ENCODE results near the gene LSR. TPM values are rescaled to one million over a fixed set of nuclear protein-coding genes. Genes with fewer than 3 reads are reported as not detected.

Gene LSR
- total and polyA plus RNA-seq, 2 donors (not counting 1 experiment from before 2014, with no cell fraction given): 37.2 to 45.3 TPM

DNA sequence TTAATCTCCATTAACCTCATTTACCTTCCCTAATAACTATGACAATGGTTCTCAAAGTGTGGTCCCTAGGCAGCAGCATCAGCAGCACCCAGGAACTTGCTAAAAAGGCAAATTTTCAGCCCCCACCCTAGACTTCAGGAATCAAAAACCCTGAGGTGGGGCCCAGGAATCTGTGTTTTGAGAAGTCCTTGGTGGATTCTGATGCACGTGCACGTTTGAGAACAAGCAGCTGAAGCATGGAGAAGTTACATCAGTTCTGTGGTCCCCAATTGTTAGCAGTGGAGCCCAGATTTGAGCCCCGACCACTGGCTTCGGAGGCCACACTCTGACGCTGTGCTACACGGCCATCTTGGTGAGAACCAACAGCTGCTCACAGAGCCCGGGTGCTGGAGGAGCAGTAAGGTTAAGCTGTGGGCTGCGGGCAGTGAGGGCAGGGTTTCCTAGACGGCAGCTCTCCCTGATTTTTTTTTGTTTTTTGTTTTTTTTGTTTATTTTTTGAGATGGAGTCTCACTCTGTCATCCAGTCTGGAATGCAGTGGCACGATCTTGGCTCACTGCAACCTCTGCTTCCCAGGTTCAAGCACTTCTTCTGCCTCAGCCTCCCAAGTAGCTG lies 66.2 kb downstream of the LSR start:
- H3K4me2 ChIP-seq (replicated peaks; ENCODE audit: low read depth, low read length, poor library complexity, severe bottlenecking): no peak overlapping the region
- peaks cover 60 to 86% of the 10 kb centered on the region in 2 donors for H3K4me1 ChIP-seq (ENCODE audit: control insufficient read depth in 2 of 2, insufficient read depth in 2 of 2, low read length in 2 of 2)
- Mint-ChIP-seq H3K27ac (peak overlapping the region; percentile 20), H3K27me3 (no peaks in the 10 kb centered on the region), H3K4me1 (peaks cover 62% of the 10 kb centered on the region), H3K9me3 (ENCODE audit: insufficient read depth) (no peaks in the 10 kb centered on the region), H3K4me3 (no peak overlapping the region)
- H3K36me3 ChIP-seq (replicated peaks in 1 of 2; ENCODE audit: control extremely low read depth in 1 of 2, control insufficient read depth in 1 of 2, extremely low read depth in 1 of 2, insufficient read depth in 2 of 2, low read length in 1 of 2): no peaks in the 10 kb centered on the region
- H3K79me2 ChIP-seq (ENCODE audit: control insufficient read depth, insufficient read depth, low read length): peaks cover 57% of the 10 kb centered on the region
- H3K27ac ChIP-seq (ENCODE audit: low read length in 2 of 2): no peak overlapping the region
- ATAC-seq (ENCODE audit: low read depth) (no peak), DNase-seq (no peak)
- no peak overlapping the region for H2AFZ ChIP-seq (ENCODE audit: insufficient read depth, low read depth, low read length, poor library complexity, severe bottlenecking)
- H3K27me3 ChIP-seq (replicated peaks in 1 of 4; ENCODE audit: control extremely low read depth in 1 of 4, control insufficient read depth in 3 of 4, insufficient read depth in 4 of 4, low read length in 3 of 4): no peaks in the 10 kb centered on the region
- intact Hi-C loops (cut with micrococcal nuclease): no loop called here
- WGBS (ENCODE audit: insufficient coverage): 89% methylated on average over 10 of the region's 10 CpGs
- no peaks in the 10 kb centered on the region for H4K20me1 ChIP-seq (ENCODE audit: control insufficient read depth, insufficient read depth, low read length, poor library complexity, severe bottlenecking)
- POLR2A ChIA-PET: interaction anchor here (8.3 kb wide), 1 partner anchor 16 kb away, joined by 106 read pairs; the partner anchor contains the start of gene CD22
- H3K4me3 ChIP-seq (ENCODE audit: control extremely low read depth in 1 of 5, extremely low read depth in 1 of 5, insufficient read depth in 1 of 5, low read depth in 2 of 5, low read length in 4 of 5): no peak overlapping the region
- no peak overlapping the region for H3K9ac ChIP-seq (ENCODE audit: low read length)
- no peak for TF ChIP-seq EZH2 (IDR thresholded peaks at IDR 0.05; ENCODE audit: borderline replicate concordance, insufficient read depth, low read depth, low read length, poor library complexity, severe bottlenecking)
- TF ChIP-seq, protein P1, sequence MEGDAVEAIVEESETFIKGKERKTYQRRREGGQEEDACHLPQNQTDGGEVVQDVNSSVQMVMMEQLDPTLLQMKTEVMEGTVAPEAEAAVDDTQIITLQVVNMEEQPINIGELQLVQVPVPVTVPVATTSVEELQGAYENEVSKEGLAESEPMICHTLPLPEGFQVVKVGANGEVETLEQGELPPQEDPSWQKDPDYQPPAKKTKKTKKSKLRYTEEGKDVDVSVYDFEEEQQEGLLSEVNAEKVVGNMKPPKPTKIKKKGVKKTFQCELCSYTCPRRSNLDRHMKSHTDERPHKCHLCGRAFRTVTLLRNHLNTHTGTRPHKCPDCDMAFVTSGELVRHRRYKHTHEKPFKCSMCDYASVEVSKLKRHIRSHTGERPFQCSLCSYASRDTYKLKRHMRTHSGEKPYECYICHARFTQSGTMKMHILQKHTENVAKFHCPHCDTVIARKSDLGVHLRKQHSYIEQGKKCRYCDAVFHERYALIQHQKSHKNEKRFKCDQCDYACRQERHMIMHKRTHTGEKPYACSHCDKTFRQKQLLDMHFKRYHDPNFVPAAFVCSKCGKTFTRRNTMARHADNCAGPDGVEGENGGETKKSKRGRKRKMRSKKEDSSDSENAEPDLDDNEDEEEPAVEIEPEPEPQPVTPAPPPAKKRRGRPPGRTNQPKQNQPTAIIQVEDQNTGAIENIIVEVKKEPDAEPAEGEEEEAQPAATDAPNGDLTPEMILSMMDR (IDR thresholded peaks at IDR 0.05): no peak
- CTCF ChIA-PET: interaction anchor here (0.6 to 2.6 kb wide), 10 partner anchors 9 to 472 kb away, joined by 3 to 13 read pairs (median 8); no protein-coding TSS in a partner anchor
- H3K9me3 ChIP-seq (ENCODE audit: control extremely low read depth in 1 of 3, control insufficient read depth in 2 of 3, insufficient read depth in 1 of 3, low read length in 2 of 3): no peaks in the 10 kb centered on the region

DNA sequence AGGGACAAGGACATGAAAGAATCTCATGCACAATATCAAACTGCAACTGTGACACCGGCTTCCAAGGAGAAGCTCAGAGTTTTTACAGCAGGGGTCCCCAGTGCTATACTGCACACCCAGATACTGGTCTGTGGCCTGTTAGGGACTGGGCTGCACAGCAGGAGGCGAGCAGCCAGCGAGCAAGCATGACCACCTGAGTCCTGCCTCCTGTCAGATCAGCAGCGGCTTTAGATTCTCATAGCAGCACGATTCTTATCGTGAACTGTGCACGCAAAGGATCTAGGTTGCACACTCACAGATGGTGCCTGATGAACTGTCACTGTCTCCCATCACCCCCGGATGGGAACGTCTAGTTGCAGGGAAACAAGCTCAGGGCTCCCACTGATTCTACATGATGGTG lies 67.1 kb downstream of the LSR start:
- no peaks in the 10 kb centered on the region for H3K9me3 ChIP-seq (ENCODE audit: control extremely low read depth in 1 of 3, control insufficient read depth in 2 of 3, insufficient read depth in 1 of 3, low read length in 2 of 3)
- no peak overlapping the region for H3K9ac ChIP-seq (ENCODE audit: low read length)
- peak overlapping the region in 1 of 2 donors; percentile 81 for H3K27ac ChIP-seq (ENCODE audit: low read length in 2 of 2)
- H3K79me2 ChIP-seq (ENCODE audit: control insufficient read depth, insufficient read depth, low read length): peaks cover 51% of the 10 kb centered on the region
- ChIA-PET CTCF (interaction anchor here (0.7 to 2.5 kb wide), 11 partner anchors 9 to 182 kb away, joined by 3 to 13 read pairs (median 8); partner anchors contain the start of gene FFAR1), POLR2A (interaction anchor here (0.6 to 8.3 kb wide), 2 partner anchors 13 to 15 kb away, joined by 12 to 106 read pairs; partner anchors contain the start of gene CD22)
- Mint-ChIP-seq H3K9me3 (ENCODE audit: insufficient read depth) (no peaks in the 10 kb centered on the region), H3K4me1 (peaks cover 67% of the 10 kb centered on the region), H3K27ac (peak overlapping the region; percentile 71), H3K27me3 (no peaks in the 10 kb centered on the region), H3K4me3 (peak overlapping the region; percentile 16)
- H3K4me2 ChIP-seq (replicated peaks; ENCODE audit: low read depth, low read length, poor library complexity, severe bottlenecking): peak overlapping the region; percentile 8
- peaks cover 63 to 88% of the 10 kb centered on the region in 2 donors for H3K4me1 ChIP-seq (ENCODE audit: control insufficient read depth in 2 of 2, insufficient read depth in 2 of 2, low read length in 2 of 2)
- no peak overlapping the region for H2AFZ ChIP-seq (ENCODE audit: insufficient read depth, low read depth, low read length, poor library complexity, severe bottlenecking)
- no peak for DNase-seq
- no peak for ATAC-seq (ENCODE audit: low read depth)
- no peak for TF ChIP-seq EZH2 (IDR thresholded peaks at IDR 0.05; ENCODE audit: borderline replicate concordance, insufficient read depth, low read depth, low read length, poor library complexity, severe bottlenecking)
- TF ChIP-seq, protein P1 (IDR thresholded peaks at IDR 0.05): no peak
- H3K4me3 ChIP-seq (ENCODE audit: control extremely low read depth in 1 of 5, extremely low read depth in 1 of 5, insufficient read depth in 1 of 5, low read depth in 2 of 5, low read length in 4 of 5): no peak overlapping the region
- WGBS (ENCODE audit: insufficient coverage): 91% methylated on average over 5 of the region's 9 CpGs
- H3K27me3 ChIP-seq (replicated peaks in 1 of 4; ENCODE audit: control extremely low read depth in 1 of 4, control insufficient read depth in 3 of 4, insufficient read depth in 4 of 4, low read length in 3 of 4): no peaks in the 10 kb centered on the region
- intact Hi-C loops (cut with micrococcal nuclease): loop anchor here (2.0 kb wide), 1 partner anchor 15 kb away; no protein-coding TSS in a partner anchor
- H4K20me1 ChIP-seq (ENCODE audit: control insufficient read depth, insufficient read depth, low read length, poor library complexity, severe bottlenecking): no peaks in the 10 kb centered on the region
- H3K36me3 ChIP-seq (replicated peaks in 1 of 2; ENCODE audit: control extremely low read depth in 1 of 2, control insufficient read depth in 1 of 2, extremely low read depth in 1 of 2, insufficient read depth in 2 of 2, low read length in 1 of 2): no peaks in the 10 kb centered on the region
